Ovary (tissue), 9 donors: Measurements from ENCODE around the gene ITIH4. TPM values are rescaled to one million over a fixed set of nuclear protein-coding genes. Genes with fewer than 3 reads are reported as not detected.

Experiments
- DNase-seq, 5 donors: peaks; one replicate each; pipeline ENCODE4 v3.0.0-alpha.2; 2019 to 2020
- H3K27ac ChIP-seq, 2 donors: fragments of 200-600 bp; one replicate each; pipeline versions ENCODE4 v1.5.1 to v1.8.0; 2019 to 2022
- H3K27me3 ChIP-seq: fragments of 200-600 bp; one replicate; pipeline ENCODE4 v1.8.0; 2022
- H3K36me3 ChIP-seq: fragments of 200-600 bp; sonication (generic); one replicate; pipeline ENCODE4 v1.5.1; 2019
- H3K4me1 ChIP-seq: one replicate; pipeline ENCODE4 v1.8.1; 2013; ENCODE audit warnings: mild to moderate bottlenecking, moderate library complexity; ENCODE audit not compliant: insufficient read depth
- H3K4me3 ChIP-seq: fragments of 200-600 bp; sonication (generic); one replicate; pipeline ENCODE4 v1.5.1; 2017
- H3K9me3 ChIP-seq, 2 donors: fragments of 200-600 bp in 1 of 2; sonication (generic) in 1 of 2; one replicate each; pipeline versions ENCODE4 v1.5.1 to v1.8.1; 2013 to 2019; ENCODE audit warnings: mild to moderate bottlenecking in 1 of 2, moderate library complexity in 1 of 2
- EP300 ChIP-seq: sonication (generic); formaldehyde crosslinking; IDR thresholded peaks from one replicate; pipeline ENCODE4 v1.6.1; 2017; ENCODE audit warnings: antibody characterized with exemption
- POLR2A ChIP-seq: fragments of 450-650 bp; IDR thresholded peaks from one replicate; pipeline ENCODE4 v1.6.1; 2017; ENCODE audit warnings: antibody characterized with exemption, mild to moderate bottlenecking, moderate library complexity
- WGBS, 3 donors: extraction: QIAGEN DNeasy Blood & Tissue Kit in 1 of 3; methylation state at CpG; one replicate each; pipeline versions ENCODE4 v1.1.5 to v1.1.7; 2013 to 2017; 5-methylcytosine and 5-hydroxymethylcytosine counted together
- intact Hi-C, 4 donors: fragments of 100-400 bp; cut with DNase I; formaldehyde crosslinking; loops; one replicate each; pipeline versions ENCODE4 v1.11.0 to v1.15.1; 2022 to 2023
- polyA plus RNA-seq, 2 donors: library from polyadenylated mRNA; stranded (reverse); fragments of 200-250 nt in 1 of 2; fragments of 350-450 nt in 1 of 2; fragmentation: Illumina TruSeq in 1 of 2; extraction: RNeasy Lipid Tissue Mini Kit (QIAGEN cat#74804) in 1 of 2; gene quantifications; one replicate each; pipeline ENCODE4 v1.2.3, GENCODE V29; 2013 to 2014
- total RNA-seq, 7 donors: library from RNA; depleted of rRNA in 2 of 7; stranded (reverse); fragments of >200 nt in 2 of 7; fragmentation: NEBNext Ultra II Directional in 3 of 7; extraction: Animal tissue kit (Norgen Biotek cat#: 25700) in 3 of 7; gene quantifications; one replicate each; pipeline versions ENCODE4 v1.1.0 to v1.2.4, GENCODE V29; 2016 to 2023
- TF ChIP-seq, protein P1 (sequence below), 3 donors: fragments of 450-650 bp in 2 of 3; fragments of 200-600 bp in 1 of 3; IDR thresholded peaks; one replicate each; pipeline versions ENCODE4 v1.5.1 to v1.8.0; 2016 to 2022; ENCODE audit warnings: antibody characterized with exemption in 3 of 3, mild to moderate bottlenecking in 1 of 3
- donor health status: DM: no; HTN: no; CAD: no; lungs with moderate emphysema.
- donor health status: DM: no; HTN: no; CAD: no.
- donor health status: Bipolar disorder and iron deficiency.
- donor health status: DM: yes; HTN: yes; CAD: no.
- donor health status: DM: no; HTN: no; CAD: no.
- donor health status: DM: yes; HTN: yes; CAD: no.

Gene ITIH4
- total and polyA plus RNA-seq, 9 donors: 2.2 to 14.2 (median 4.0) TPM

DNA sequence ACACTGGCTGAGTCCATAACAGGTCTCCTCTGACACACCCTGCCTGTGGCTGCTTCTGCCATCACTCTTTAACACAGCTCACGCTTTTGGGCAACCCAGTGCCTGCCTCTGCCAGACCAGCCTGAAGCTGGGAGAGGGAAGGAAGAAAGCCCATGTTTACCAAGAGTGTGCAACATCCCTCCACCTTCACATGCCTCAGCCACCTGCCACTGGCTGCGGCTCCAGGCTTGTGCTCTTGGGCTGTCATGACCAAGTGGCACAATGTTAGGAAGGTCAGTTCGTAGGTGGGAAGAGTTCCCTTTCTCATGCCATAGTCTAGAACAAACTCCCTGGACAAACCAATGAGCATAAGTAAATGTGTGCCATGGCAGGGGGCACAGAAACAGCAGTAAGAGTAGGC lies 46.6 kb upstream of the ITIH4 start:
- Histone ChIP-seq H3K4me3 (no peak overlapping the region), H3K4me1 (peaks cover 6% of the 10 kb centered on the region), H3K36me3 (no peaks in the 10 kb centered on the region), H3K9me3 (no peaks in the 10 kb centered on the region), H3K27ac (no peak overlapping the region), H3K27me3 (no peaks in the 10 kb centered on the region)
- TF ChIP-seq EP300 (no peak), POLR2A (no peak)
- TF ChIP-seq, protein P1, sequence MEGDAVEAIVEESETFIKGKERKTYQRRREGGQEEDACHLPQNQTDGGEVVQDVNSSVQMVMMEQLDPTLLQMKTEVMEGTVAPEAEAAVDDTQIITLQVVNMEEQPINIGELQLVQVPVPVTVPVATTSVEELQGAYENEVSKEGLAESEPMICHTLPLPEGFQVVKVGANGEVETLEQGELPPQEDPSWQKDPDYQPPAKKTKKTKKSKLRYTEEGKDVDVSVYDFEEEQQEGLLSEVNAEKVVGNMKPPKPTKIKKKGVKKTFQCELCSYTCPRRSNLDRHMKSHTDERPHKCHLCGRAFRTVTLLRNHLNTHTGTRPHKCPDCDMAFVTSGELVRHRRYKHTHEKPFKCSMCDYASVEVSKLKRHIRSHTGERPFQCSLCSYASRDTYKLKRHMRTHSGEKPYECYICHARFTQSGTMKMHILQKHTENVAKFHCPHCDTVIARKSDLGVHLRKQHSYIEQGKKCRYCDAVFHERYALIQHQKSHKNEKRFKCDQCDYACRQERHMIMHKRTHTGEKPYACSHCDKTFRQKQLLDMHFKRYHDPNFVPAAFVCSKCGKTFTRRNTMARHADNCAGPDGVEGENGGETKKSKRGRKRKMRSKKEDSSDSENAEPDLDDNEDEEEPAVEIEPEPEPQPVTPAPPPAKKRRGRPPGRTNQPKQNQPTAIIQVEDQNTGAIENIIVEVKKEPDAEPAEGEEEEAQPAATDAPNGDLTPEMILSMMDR (IDR thresholded peaks at IDR 0.05): no peak
- DNase-seq: no peak
- intact Hi-C loops: no loop called here
- 95 to 100% (median 96%) methylated on average over 3 of the region's 3 CpGs for WGBS, 3 donors

DNA sequence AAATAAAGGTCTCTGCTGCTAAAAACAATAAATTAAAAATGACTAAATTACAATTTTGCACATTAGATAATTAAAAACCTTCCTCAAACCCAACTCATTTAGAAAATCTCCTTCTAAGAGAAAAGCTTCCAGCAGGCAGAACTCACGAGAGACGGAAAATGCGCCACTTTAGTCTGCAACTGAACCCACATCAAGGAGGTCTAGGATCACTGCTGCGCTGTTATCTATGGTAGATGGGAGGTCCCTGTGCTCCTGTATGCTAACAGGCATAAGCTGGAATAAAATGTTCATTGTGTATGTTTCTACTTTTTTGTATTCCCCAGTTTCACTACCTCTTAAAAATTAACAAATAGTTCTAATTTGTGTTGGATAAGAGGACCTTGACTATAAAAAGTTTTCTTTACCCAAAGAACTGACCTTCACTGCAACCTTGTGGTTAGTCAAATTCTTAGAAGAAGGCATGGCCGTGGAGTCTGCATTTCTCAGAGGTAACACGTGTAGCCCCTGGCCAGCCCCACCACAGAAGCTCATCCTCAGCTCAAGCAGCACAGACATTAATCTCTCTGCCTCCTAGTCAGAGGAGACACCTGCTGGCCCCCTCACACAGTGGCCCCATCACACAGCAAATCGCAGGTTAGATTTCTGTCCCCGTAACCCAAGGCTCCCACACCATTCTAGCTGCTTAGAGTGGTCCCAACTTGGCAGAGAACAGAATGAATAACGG lies 44.6 kb upstream of the ITIH4 start:
- Histone ChIP-seq H3K27ac (no peak overlapping the region), H3K9me3 (no peaks in the 10 kb centered on the region), H3K4me1 (peaks cover 6% of the 10 kb centered on the region), H3K27me3 (no peaks in the 10 kb centered on the region), H3K36me3 (no peaks in the 10 kb centered on the region), H3K4me3 (no peak overlapping the region)
- 48 to 58% (median 52%) methylated on average over 9 of the region's 9 CpGs for WGBS, 3 donors
- DNase-seq: no peak
- intact Hi-C loops: no loop called here
- TF ChIP-seq EP300 (no peak), POLR2A (no peak)
- TF ChIP-seq, protein P1 (IDR thresholded peaks at IDR 0.05): no peak

DNA sequence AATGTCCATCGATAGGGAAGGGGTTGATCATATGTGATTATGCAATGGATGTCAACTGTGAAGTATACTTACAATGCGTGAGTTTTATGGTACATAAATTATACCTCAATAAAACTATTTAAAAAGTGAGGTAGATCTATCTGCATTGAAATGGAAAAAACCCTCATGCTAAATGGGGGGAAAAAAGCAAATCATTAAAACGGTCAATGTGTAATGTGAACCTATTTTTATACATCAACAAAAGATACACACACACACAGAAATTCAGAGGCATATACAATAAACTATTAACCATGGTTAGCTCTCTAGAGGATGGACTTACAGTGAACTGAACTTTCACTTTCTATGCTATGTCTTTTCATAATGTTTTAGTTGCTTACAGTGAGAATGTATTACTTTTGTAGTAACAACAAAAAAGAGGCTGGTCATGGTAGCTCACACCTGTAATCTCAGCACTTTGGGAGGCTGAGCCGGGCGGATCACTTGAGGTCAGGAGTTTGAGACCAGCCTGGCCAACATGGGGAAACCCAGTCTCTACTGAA lies 43.8 kb upstream of the ITIH4 start:
- 68 to 84% (median 76%) methylated on average over 5 of the region's 5 CpGs for WGBS, 3 donors

DNA sequence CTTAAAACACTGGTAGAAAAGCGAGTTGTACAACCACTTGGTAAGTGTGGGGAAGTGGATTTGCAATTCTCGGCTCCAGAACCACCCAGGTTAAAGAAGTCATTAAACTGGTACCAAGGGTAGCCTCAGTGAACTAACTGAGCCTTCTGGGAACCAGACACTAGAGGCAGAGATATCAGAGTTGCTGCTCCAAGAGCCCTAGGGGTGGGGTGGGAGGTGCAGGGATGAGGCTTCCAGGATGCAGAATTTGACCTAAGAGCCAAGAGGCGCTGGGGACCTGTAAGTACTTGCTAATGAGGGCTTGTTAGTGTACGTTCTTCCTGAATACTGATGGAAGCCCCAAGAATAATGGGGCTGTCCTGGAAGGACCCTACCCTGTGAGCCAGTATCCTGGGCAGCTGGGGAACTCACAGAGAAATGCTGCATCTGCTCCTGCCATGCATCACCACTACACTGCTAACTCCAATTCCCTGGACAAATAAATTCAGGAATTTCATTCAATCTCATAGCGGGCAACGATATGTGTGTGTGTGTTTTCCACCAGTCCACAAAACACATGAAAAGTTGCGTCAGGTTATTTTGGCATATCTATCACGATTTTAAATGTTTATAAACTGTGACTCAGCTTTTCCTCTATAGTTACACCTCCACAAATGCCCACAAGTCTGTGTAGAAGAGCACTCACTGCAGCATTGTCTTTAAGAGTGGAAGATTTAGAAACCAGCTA lies 43.1 kb upstream of the ITIH4 start:
- 62 to 75% (median 66%) methylated on average over 8 of the region's 8 CpGs for WGBS, 3 donors
- TF ChIP-seq POLR2A: no peak
- TF ChIP-seq, protein P1 (IDR thresholded peaks at IDR 0.05): no peak
- TF ChIP-seq EP300: no peak
- DNase-seq: no peak
- Histone ChIP-seq H3K27ac (no peak overlapping the region), H3K9me3 (no peaks in the 10 kb centered on the region), H3K36me3 (no peaks in the 10 kb centered on the region), H3K4me3 (no peak overlapping the region), H3K27me3 (no peaks in the 10 kb centered on the region), H3K4me1 (peaks cover 6% of the 10 kb centered on the region)
- intact Hi-C loops: no loop called here

More for the DNA sequence above, 43.8 kb upstream of the ITIH4 start:
- Histone ChIP-seq H3K36me3 (no peaks in the 10 kb centered on the region), H3K9me3 (no peaks in the 10 kb centered on the region), H3K4me3 (no peak overlapping the region), H3K4me1 (peaks cover 6% of the 10 kb centered on the region), H3K27me3 (no peaks in the 10 kb centered on the region), H3K27ac (no peak overlapping the region)
- DNase-seq: no peak
- TF ChIP-seq, protein P1 (IDR thresholded peaks at IDR 0.05): no peak
- TF ChIP-seq POLR2A (no peak), EP300 (no peak)
- intact Hi-C loops: no loop called here
